GM12878 (cell line): ENCODE data around the gene CMSS1. TPM values are rescaled to one million over a fixed set of nuclear protein-coding genes. Genes with fewer than 3 reads are reported as not detected.

Source experiments
- ATAC-seq: fragments of 200-7000 bp; cut with Tn5 transposase; 3 replicates; pipeline ENCODE4 v1.9.1; 2020; ENCODE audit warnings: mild to moderate bottlenecking, moderate library complexity
- BruUV-seq: library from RNA; stranded (reverse); fragments of 400-500 nt; replicated peaks from 2 replicates; lab custom pipeline; 2021; lab: Mats Ljungman, UMichigan
- CTCF ChIA-PET: fragments of 300-600 bp; sonication (Branson Sonifier 250); formaldehyde crosslinking; extraction: SDS; loops from one replicate; lab custom pipeline; 2021; ENCODE audit warnings: inconsistent platforms; lab: Yijun Ruan, JAX
- POLR2A ChIA-PET: fragments of 350-600 bp; formaldehyde crosslinking; extraction: SDS; loops from one replicate; lab custom pipeline; 2021; ENCODE audit warnings: inconsistent platforms; lab: Charles Lee
- RAD21 ChIA-PET: fragments of 300-600 bp; sonication (Branson Sonifier 250); formaldehyde crosslinking; loops from one replicate; lab custom pipeline; 2023; ENCODE audit warnings: antibody characterized with exemption; ENCODE audit not compliant: unreplicated experiment; lab: Charles Lee
- SMC1A ChIA-PET: fragments of 300-600 bp; sonication (Branson Sonifier 250); formaldehyde crosslinking; loops from one replicate; lab custom pipeline; 2023; ENCODE audit not compliant: unreplicated experiment, uncharacterized antibody; lab: Charles Lee
- DNase-seq: peaks from one replicate; pipeline ENCODE4 v3.0.0-alpha.2; 2011; ENCODE audit warnings: low read depth, low spot score
- FAIRE-seq: peaks from 3 replicates; lab custom pipeline; 2011; peaks lifted over from hg19 to GRCh38; lab: Jason Lieb, UNC
- H2AFZ ChIP-seq: 2 replicates; pipeline ENCODE4 v1.6.0; 2011; ENCODE audit warnings: low read depth, low read length, control low read depth; ENCODE audit not compliant: control insufficient read depth
- H3K27ac ChIP-seq: 2 replicates; pipeline ENCODE4 v1.5.1; 2011; ENCODE audit warnings: control low read depth; ENCODE audit not compliant: control insufficient read depth, insufficient read depth
- H3K27me3 ChIP-seq, 2 experiments: replicated peaks in 1 of 2; 2 replicates each; pipeline versions ENCODE4 v1.6.0 to v1.6.1; 2011; ENCODE audit warnings: low read length in 1 of 2; ENCODE audit not compliant: control insufficient read depth in 2 of 2, insufficient read depth in 2 of 2
- H3K36me3 ChIP-seq, 2 experiments: 2 replicates each; pipeline ENCODE4 v1.5.1; 2011; ENCODE audit warnings: low read length in 1 of 2; ENCODE audit not compliant: control insufficient read depth in 2 of 2, insufficient read depth in 2 of 2
- H3K4me1 ChIP-seq: 2 replicates; pipeline ENCODE4 v1.6.1; 2011; ENCODE audit warnings: mild to moderate bottlenecking, low read length, moderate library complexity, mixed read lengths; ENCODE audit not compliant: control insufficient read depth, insufficient read depth
- H3K4me2 ChIP-seq: 2 replicates; pipeline ENCODE4 v1.6.0; 2011; ENCODE audit warnings: control low read depth; ENCODE audit not compliant: control insufficient read depth, insufficient read depth
- H3K4me3 ChIP-seq: fragments of 200-600 bp; sonication (generic); 2 replicates; pipeline ENCODE4 v1.5.1; 2016
- H3K79me2 ChIP-seq: 2 replicates; pipeline ENCODE4 v1.6.0; 2011; ENCODE audit warnings: low read length; ENCODE audit not compliant: control insufficient read depth, insufficient read depth
- H3K9ac ChIP-seq: 2 replicates; pipeline ENCODE4 v1.8.0; 2011; ENCODE audit warnings: low read length, control low read depth, mixed read lengths; ENCODE audit not compliant: control insufficient read depth, insufficient read depth
- H3K9me3 ChIP-seq: replicated peaks from 3 replicates; pipeline ENCODE4 v1.5.1; 2011; ENCODE audit warnings: mild to moderate bottlenecking, low read length; ENCODE audit not compliant: control insufficient read depth, insufficient read depth
- H4K20me1 ChIP-seq: 2 replicates; pipeline ENCODE4 v1.6.0; 2011; ENCODE audit not compliant: control insufficient read depth, insufficient read depth
- HCFC1 ChIP-seq: fragments of 150-350 bp; IDR thresholded peaks from 2 replicates; pipeline ENCODE4 v1.6.1; 2014; ENCODE audit warnings: low read length
- NFYA ChIP-seq: IDR thresholded peaks from 2 replicates; pipeline ENCODE4 v1.6.1; 2011; ENCODE audit warnings: low read depth, mild to moderate bottlenecking, low read length, improper control_type of control experiment, borderline replicate concordance
- RCOR1 ChIP-seq: conservative IDR thresholded peaks from 2 replicates; pipeline ENCODE4 v1.6.1; 2012; ENCODE audit warnings: low read depth, low read length, improper control_type of control experiment
- RELB ChIP-seq: fragments of 450-650 bp; IDR thresholded peaks from 2 replicates; pipeline ENCODE4 v1.6.1; 2017; ENCODE audit warnings: low read depth, mild to moderate bottlenecking, moderate library complexity
- STAT3 ChIP-seq: IDR thresholded peaks from 2 replicates; pipeline ENCODE4 v1.6.1; 2011; ENCODE audit warnings: low read depth, low read length, improper control_type of control experiment
- SUZ12 ChIP-seq: fragments of 200-600 bp; sonication (generic); IDR thresholded peaks from one replicate; pipeline ENCODE4 v1.6.1; 2018; ENCODE audit warnings: antibody characterized with exemption, mild to moderate bottlenecking; ENCODE audit not compliant: unreplicated experiment
- USF1 ChIP-seq: IDR thresholded peaks from 2 replicates; pipeline ENCODE4 v1.6.1; 2011; ENCODE audit warnings: borderline replicate concordance, low read depth, mild to moderate bottlenecking, moderate library complexity, mixed read lengths, low read length; ENCODE audit not compliant: insufficient read depth; ENCODE audit errors: extremely low read length
- USF2 ChIP-seq: IDR thresholded peaks from 2 replicates; pipeline ENCODE4 v1.6.1; 2011; ENCODE audit warnings: low read depth, low read length, improper control_type of control experiment, borderline replicate concordance
- WGBS: methylation state at CpG from one replicate; pipeline ENCODE4 v1.1.6; 2016; ENCODE audit warnings: low lambda C conversion rate; ENCODE audit not compliant: insufficient replicate concordance, insufficient coverage; ENCODE audit errors: missing lambda C conversion rate; 5-methylcytosine and 5-hydroxymethylcytosine counted together
- in situ Hi-C: fragments of 300-500 bp; cut with MboI; formaldehyde crosslinking; loops from 9 replicates; pipeline ENCODE4 v1.14.3; 2018; ENCODE audit warnings: mixed read lengths
- intact Hi-C: fragments of 100-400 bp; cut with micrococcal nuclease; formaldehyde crosslinking; loops from one replicate; pipeline ENCODE4 v1.14.2; 2022; ENCODE audit not compliant: unreplicated experiment
- polyA plus RNA-seq, 11 experiments: library from polyadenylated mRNA; depleted of rRNA in 4 of 11; unstranded in 6 of 11; stranded (reverse) in 5 of 11; fragments of >200 nt; fragmentation: Nextera tagmentation in 4 of 11; fragmentation: Illumina TruSeq in 1 of 11; extraction: Ambion mirVana in 4 of 11; extraction: Trizol in 1 of 11; gene quantifications; 1 replicate in 1 of 11; 2 replicates in 10 of 11; pipeline versions ENCODE4 v1.2.1 to v1.2.3, GENCODE V29; 2011 to 2016; ENCODE audit warnings: inconsistent platforms in 2 of 11, missing spikeins in 2 of 11, low read depth in 1 of 11
- total RNA-seq, 4 experiments: library from RNA; depleted of rRNA in 3 of 4; stranded (reverse); fragments of >200 nt in 3 of 4; fragmentation: Illumina TruSeq in 1 of 4; extraction: Trizol in 1 of 4; gene quantifications; 2 replicates each; pipeline versions ENCODE4 v1.2.1 to v1.2.3, GENCODE V29; 2013 to 2021

CMSS1 gene
- total and polyA plus RNA-seq, 10 of the 15 experiments (the other 5 are each of a cell fraction or from before 2014, with no cell fraction given) = 31.0 to 118 (median 70.1) TPM

GRCh38 chr3:100175637-100176280, 358.1 kb downstream of the CMSS1 start:
- no TSS peak for BruUV-seq
- Histone ChIP-seq H3K4me3 (no peak overlapping the region), H3K27me3 (no peaks in the 10 kb centered on the region), H3K9me3 (peaks cover 8% of the 10 kb centered on the region; the same call in 2 of the 3 replicates), H3K36me3 (peaks cover 0 to 4% of the 10 kb centered on the region in 2 experiments; a peak in 3 of 4 replicates), H3K9ac (no peak overlapping the region), H3K4me2 (no peak overlapping the region), H2AFZ (no peak overlapping the region), H3K4me1 (no peaks in the 10 kb centered on the region), H3K27ac (no peak overlapping the region), H4K20me1 (no peaks in the 10 kb centered on the region), H3K79me2 (no peaks in the 10 kb centered on the region)
- in situ Hi-C loops = no loop called here
- intact Hi-C loops = no loop called here
- ChIA-PET CTCF (interaction anchor here (0.9 to 1.7 kb wide), 3 partner anchors 18 to 332 kb away, joined by 3 to 4 read pairs (median 3); no protein-coding TSS in a partner anchor), RAD21 (no interaction called here), POLR2A (no interaction called here), SMC1A (interaction anchor here (0.6 to 1.5 kb wide), 4 partner anchors 11 to 226 kb away, joined by 3 to 4 read pairs (median 3); no protein-coding TSS in a partner anchor)
- TF ChIP-seq HCFC1 (no peak), NFYA (no peak), USF1 (no peak), RELB (no peak), STAT3 (no peak), RCOR1 (no peak), SUZ12 (no peak), USF2 (no peak)
- 98% methylated on average over 6 of the region's 6 CpGs for WGBS
- no peak for DNase-seq
- no peak for FAIRE-seq
- no peak for ATAC-seq
